Endothelial cell of umbilical vein (primary cell): ENCODE results near the gene MATCAP1. TPM values are rescaled to one million over a fixed set of nuclear protein-coding genes. Genes with fewer than 3 reads are reported as not detected.

ENCODE experiments used
- BruUV-seq: library from RNA; stranded (reverse); fragments of 400-500 nt; replicated peaks from 2 replicates; lab custom pipeline; 2021; lab: Mats Ljungman, UMichigan
- CTCF ChIA-PET: fragments of 300-600, 350-600 bp; sonication (Branson Sonifier 250); formaldehyde crosslinking; loops from one replicate; lab custom pipeline; 2021; ENCODE audit warnings: antibody characterized with exemption, inconsistent platforms; lab: Charles Lee
- POLR2A ChIA-PET: fragments of 300-600, 350-600 bp; sonication (Branson Sonifier 250); formaldehyde crosslinking; loops from one replicate; lab custom pipeline; 2021; ENCODE audit warnings: antibody characterized with exemption, inconsistent platforms; lab: Charles Lee
- DNase-seq: peaks from one replicate; pipeline ENCODE4 v3.0.0-alpha.2; 2011; ENCODE audit warnings: low read depth, low spot score
- FAIRE-seq: peaks from 2 replicates; lab custom pipeline; 2011; peaks lifted over from hg19 to GRCh38; lab: Jason Lieb, UNC
- H2AFZ ChIP-seq: 2 replicates; pipeline ENCODE4 v1.6.0; 2012; ENCODE audit warnings: low read depth, low read length, control low read depth, inconsistent platforms
- H3K27ac ChIP-seq: 2 replicates; pipeline ENCODE4 v1.5.1; 2011; ENCODE audit warnings: low read depth, mild to moderate bottlenecking, control low read depth, low read length, moderate library complexity; ENCODE audit not compliant: insufficient read depth
- H3K27me3 ChIP-seq, 2 experiments: 2 replicates each; pipeline versions ENCODE4 v1.6.0 to v1.6.1; 2011; ENCODE audit warnings: low read length in 2 of 2, mixed read lengths in 1 of 2; ENCODE audit not compliant: control insufficient read depth in 2 of 2, insufficient read depth in 2 of 2
- H3K36me3 ChIP-seq, 2 experiments: 2 replicates in 1 of 2; 3 replicates in 1 of 2; pipeline ENCODE4 v1.5.1; 2011; ENCODE audit warnings: low read length in 2 of 2, mild to moderate bottlenecking in 1 of 2, moderate library complexity in 1 of 2; ENCODE audit not compliant: control insufficient read depth in 2 of 2, insufficient read depth in 2 of 2; ENCODE audit errors: extremely low read depth in 1 of 2
- H3K4me1 ChIP-seq: 3 replicates; pipeline ENCODE4 v1.5.1; 2011; ENCODE audit warnings: mild to moderate bottlenecking, low read length; ENCODE audit not compliant: control insufficient read depth, insufficient read depth; ENCODE audit errors: extremely low read depth
- H3K4me2 ChIP-seq: 2 replicates; pipeline ENCODE4 v1.6.1; 2011; ENCODE audit warnings: low read length, control low read depth, mixed read lengths; ENCODE audit not compliant: insufficient read depth
- H3K4me3 ChIP-seq, 3 experiments: fragments of 200-600 bp in 1 of 3; sonication (generic), shearing (Covaris generic) in 1 of 3; replicated peaks in 1 of 3; 2 replicates each; pipeline ENCODE4 v1.5.1; 2011 to 2016; ENCODE audit warnings: control low read depth in 3 of 3, low read length in 3 of 3, mild to moderate bottlenecking in 2 of 3, inconsistent platforms in 1 of 3, low read depth in 1 of 3, moderate library complexity in 1 of 3; ENCODE audit not compliant: insufficient read depth in 1 of 3
- H3K79me2 ChIP-seq: 2 replicates; pipeline ENCODE4 v1.6.0; 2012; ENCODE audit warnings: low read length, inconsistent platforms; ENCODE audit not compliant: control insufficient read depth, insufficient read depth
- H3K9ac ChIP-seq: replicated peaks from 2 replicates; pipeline ENCODE3; 2011; ENCODE audit warnings: low read length, control low read depth; ENCODE audit not compliant: insufficient read depth; ENCODE audit errors: extremely low read depth
- H3K9me1 ChIP-seq: replicated peaks from 3 replicates; pipeline ENCODE4 v1.6.0; 2011; ENCODE audit warnings: mild to moderate bottlenecking, low read length; ENCODE audit not compliant: control insufficient read depth, insufficient read depth; ENCODE audit errors: extremely low read depth
- H3K9me3 ChIP-seq: replicated peaks from 2 replicates; pipeline ENCODE4 v1.5.1; 2012; ENCODE audit warnings: low read length, inconsistent platforms; ENCODE audit not compliant: control insufficient read depth, insufficient read depth
- H4K20me1 ChIP-seq: replicated peaks from 2 replicates; pipeline ENCODE3; 2011; ENCODE audit warnings: mild to moderate bottlenecking, low read length; ENCODE audit not compliant: control insufficient read depth, insufficient read depth; ENCODE audit errors: extremely low read depth
- EZH2 ChIP-seq: IDR thresholded peaks from 2 replicates; pipeline ENCODE4 v1.6.1; 2012; ENCODE audit warnings: borderline replicate concordance, low read depth, mild to moderate bottlenecking, moderate library complexity, low read length, inconsistent platforms; ENCODE audit not compliant: severe bottlenecking
- FOS ChIP-seq: IDR thresholded peaks from 2 replicates; pipeline ENCODE4 v1.6.1; 2011; ENCODE audit warnings: mild to moderate bottlenecking, low read length, moderate library complexity, borderline replicate concordance; ENCODE audit not compliant: insufficient read depth
- GATA2 ChIP-seq: IDR thresholded peaks from 2 replicates; pipeline ENCODE4 v1.7.0; 2011; ENCODE audit warnings: low read depth, mild to moderate bottlenecking, moderate library complexity, mixed read lengths, low read length; ENCODE audit not compliant: insufficient read length, insufficient read depth
- JUN ChIP-seq: IDR thresholded peaks from 2 replicates; pipeline ENCODE4 v1.6.1; 2011; ENCODE audit warnings: borderline replicate concordance, low read depth; ENCODE audit not compliant: insufficient read length, insufficient read depth
- MYC ChIP-seq: IDR thresholded peaks from one replicate; pipeline ENCODE4 v1.6.1; 2011; ENCODE audit warnings: mild to moderate bottlenecking, low read depth, low read length
- POLR2A ChIP-seq: IDR thresholded peaks from 2 replicates; pipeline ENCODE4 v1.6.1; 2012; ENCODE audit warnings: low read depth, mild to moderate bottlenecking, control low read depth, low read length
- POLR2AphosphoS5 ChIP-seq: IDR thresholded peaks from 2 replicates; pipeline ENCODE4 v1.6.1; 2012; ENCODE audit warnings: low read depth, mild to moderate bottlenecking, control low read depth, low read length, moderate library complexity; ENCODE audit not compliant: insufficient read depth
- dilution Hi-C: fragments of 300-500 bp; cut with MboI; formaldehyde crosslinking; loops from one replicate; pipeline ENCODE4 v1.15.0; 2019; ENCODE audit warnings: low sequenced_read_pairs; ENCODE audit not compliant: extremely low pct_ligation_motif_present
- intact Hi-C: fragments of 100-400 bp; cut with micrococcal nuclease; formaldehyde crosslinking; loops from one replicate; pipeline ENCODE4 v1.10.0; 2022
- polyA plus RNA-seq, 4 experiments: library from polyadenylated mRNA; depleted of rRNA in 3 of 4; stranded (reverse) in 3 of 4; unstranded in 1 of 4; fragments of >200 nt; gene quantifications; 2 replicates each; pipeline versions ENCODE4 v1.2.1 to v1.2.3, GENCODE V29; 2011 to 2012; ENCODE audit warnings: missing spikeins in 1 of 4
- total RNA-seq: library from RNA; stranded (reverse); gene quantifications from 2 replicates; pipeline ENCODE4 v1.2.3, GENCODE V29; 2021
- TF ChIP-seq, protein P1 (sequence below), 2 donors: IDR thresholded peaks; 1 replicate in 1 of 2; 2 replicates in 1 of 2; pipeline ENCODE4 v1.5.1; 2011; ENCODE audit warnings: low read length in 2 of 2, mild to moderate bottlenecking in 2 of 2, moderate library complexity in 2 of 2, control low read depth in 1 of 2, inconsistent platforms in 1 of 2, low read depth in 1 of 2; ENCODE audit not compliant: insufficient read depth in 1 of 2; ENCODE audit errors: extremely low read depth in 1 of 2
- TF ChIP-seq, protein P2 (sequence below): IDR thresholded peaks from 2 replicates; pipeline ENCODE4 v1.6.1; 2011; ENCODE audit not compliant: insufficient read depth, insufficient read length

Gene MATCAP1
- total and polyA plus RNA-seq, 2 donors (not counting 3 experiments of a cell fraction or from before 2014, with no cell fraction given): 44.5 to 53.3 TPM

DNA sequence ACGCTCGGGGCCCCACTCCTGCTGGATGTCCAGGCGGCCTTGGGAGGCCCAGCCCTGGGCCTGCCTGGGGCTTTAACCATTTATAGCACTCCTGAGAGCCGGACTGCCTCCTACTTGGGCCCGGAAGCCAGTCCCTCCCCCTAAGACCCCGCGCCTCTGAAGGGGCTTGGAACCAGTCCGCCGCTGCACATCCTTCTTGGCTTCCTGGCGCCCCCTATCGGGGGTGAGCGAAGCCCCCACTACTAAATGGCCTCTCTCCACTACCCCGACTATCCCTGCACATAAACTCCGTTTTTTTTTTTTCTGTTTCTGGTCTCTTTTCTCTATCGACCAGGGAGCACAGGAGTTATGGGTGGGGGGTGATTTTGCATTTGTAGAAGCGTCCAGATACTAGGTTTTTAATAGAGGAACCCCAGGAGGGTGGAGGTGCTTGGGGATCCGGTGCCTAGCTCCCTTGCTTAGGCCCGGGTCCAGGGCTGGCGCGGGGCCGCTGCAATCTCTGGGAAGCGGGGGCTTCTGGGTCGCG is 14.1 kb downstream of the MATCAP1 start:
- TF ChIP-seq FOS: no peak
- no peak for TF ChIP-seq JUN
- TF ChIP-seq, protein P1, sequence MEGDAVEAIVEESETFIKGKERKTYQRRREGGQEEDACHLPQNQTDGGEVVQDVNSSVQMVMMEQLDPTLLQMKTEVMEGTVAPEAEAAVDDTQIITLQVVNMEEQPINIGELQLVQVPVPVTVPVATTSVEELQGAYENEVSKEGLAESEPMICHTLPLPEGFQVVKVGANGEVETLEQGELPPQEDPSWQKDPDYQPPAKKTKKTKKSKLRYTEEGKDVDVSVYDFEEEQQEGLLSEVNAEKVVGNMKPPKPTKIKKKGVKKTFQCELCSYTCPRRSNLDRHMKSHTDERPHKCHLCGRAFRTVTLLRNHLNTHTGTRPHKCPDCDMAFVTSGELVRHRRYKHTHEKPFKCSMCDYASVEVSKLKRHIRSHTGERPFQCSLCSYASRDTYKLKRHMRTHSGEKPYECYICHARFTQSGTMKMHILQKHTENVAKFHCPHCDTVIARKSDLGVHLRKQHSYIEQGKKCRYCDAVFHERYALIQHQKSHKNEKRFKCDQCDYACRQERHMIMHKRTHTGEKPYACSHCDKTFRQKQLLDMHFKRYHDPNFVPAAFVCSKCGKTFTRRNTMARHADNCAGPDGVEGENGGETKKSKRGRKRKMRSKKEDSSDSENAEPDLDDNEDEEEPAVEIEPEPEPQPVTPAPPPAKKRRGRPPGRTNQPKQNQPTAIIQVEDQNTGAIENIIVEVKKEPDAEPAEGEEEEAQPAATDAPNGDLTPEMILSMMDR (IDR thresholded peaks at IDR 0.05; ENCODE audit: extremely low read depth in 1 of 2, insufficient read depth in 1 of 2, low read depth in 1 of 2, low read length in 2 of 2): peak; percentile 58 to 78
- dilution Hi-C loops (no loop called here), intact Hi-C loops (no loop called here)
- no TSS peak for BruUV-seq
- no peaks in the 10 kb centered on the region for H3K36me3 ChIP-seq
- H3K79me2 ChIP-seq: no peaks in the 10 kb centered on the region
- peaks cover 24% of the 10 kb centered on the region for H3K4me1 ChIP-seq
- H3K4me2 ChIP-seq: peak overlapping the region; percentile 77
- no peaks in the 10 kb centered on the region for H3K9me1 ChIP-seq
- peak overlapping the region; percentile 53 for H3K9ac ChIP-seq
- no peaks in the 10 kb centered on the region for H3K9me3 ChIP-seq
- peak overlapping the region; percentile 41 for H3K27ac ChIP-seq
- H3K4me3 ChIP-seq: peak overlapping the region; percentile 29 to 50 (median 34)
- H3K27me3 ChIP-seq: peaks cover 19 to 25% of the 10 kb centered on the region in 2 experiments
- H4K20me1 ChIP-seq: no peaks in the 10 kb centered on the region
- CTCF ChIA-PET: interaction anchor here (1.0 to 4.2 kb wide), 10 partner anchors 9 to 216 kb away, joined by 4 to 29 read pairs (median 8); partner anchors contain the start of genes EXOC3L1, FBXL8, MATCAP1 and TRADD
- FAIRE-seq (peak; percentile 28), DNase-seq (peak; percentile 35)
- POLR2A ChIA-PET: interaction anchor here (1.0 to 1.2 kb wide), 2 partner anchors 9 to 10 kb away, joined by 3 to 6 read pairs; partner anchors contain the start of genes FBXL8 and TRADD
- H2AFZ ChIP-seq: peak overlapping the region; percentile 80

DNA sequence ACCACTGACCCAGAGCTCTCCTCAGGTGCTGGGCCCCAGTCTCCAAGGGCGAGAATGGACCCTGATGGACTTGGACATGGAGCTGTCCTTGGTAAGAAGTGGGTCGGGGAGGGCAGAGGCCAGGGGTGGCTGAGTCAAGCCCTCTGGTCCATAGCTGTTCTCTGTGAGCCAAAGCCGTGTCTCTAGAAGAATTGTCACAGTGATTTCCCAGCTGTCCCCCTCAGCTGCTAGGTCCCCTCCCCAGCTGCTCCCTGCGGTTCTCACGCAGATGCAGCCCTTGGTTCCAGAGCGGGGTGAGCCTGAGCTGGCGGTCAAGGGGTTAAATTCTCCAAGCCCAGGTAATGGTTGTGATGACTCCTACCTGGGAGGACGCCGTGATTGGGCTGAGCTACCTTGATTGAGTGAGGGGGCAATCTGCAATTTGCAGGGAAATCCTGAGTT is 14.7 kb downstream of the MATCAP1 start:
- CTCF ChIA-PET: interaction anchor here (0.6 to 4.2 kb wide), 11 partner anchors 9 to 215 kb away, joined by 3 to 29 read pairs (median 8); partner anchors contain the start of genes EXOC3L1, FBXL8, MATCAP1 and TRADD
- Histone ChIP-seq H3K79me2 (no peaks in the 10 kb centered on the region), H4K20me1 (no peaks in the 10 kb centered on the region), H3K9me3 (no peaks in the 10 kb centered on the region), H3K27me3 (peaks cover 24 to 30% of the 10 kb centered on the region in 2 experiments), H3K4me2 (no peak overlapping the region), H3K27ac (no peak overlapping the region), H3K4me3 (no peak overlapping the region), H3K9me1 (no peaks in the 10 kb centered on the region), H3K4me1 (peaks cover 23% of the 10 kb centered on the region), H3K9ac (no peak overlapping the region), H3K36me3 (no peaks in the 10 kb centered on the region), H2AFZ (no peak overlapping the region)
- dilution Hi-C loops (no loop called here), intact Hi-C loops (no loop called here)
- BruUV-seq: no TSS peak
- no peak for DNase-seq
- no peak for FAIRE-seq
- POLR2A ChIA-PET: no interaction called here
- TF ChIP-seq MYC: no peak
- no peak for TF ChIP-seq POLR2A
- no peak for TF ChIP-seq EZH2
- TF ChIP-seq, protein P2, sequence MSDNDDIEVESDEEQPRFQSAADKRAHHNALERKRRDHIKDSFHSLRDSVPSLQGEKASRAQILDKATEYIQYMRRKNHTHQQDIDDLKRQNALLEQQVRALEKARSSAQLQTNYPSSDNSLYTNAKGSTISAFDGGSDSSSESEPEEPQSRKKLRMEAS: no peak
- no peak for TF ChIP-seq JUN
- TF ChIP-seq FOS: no peak
- TF ChIP-seq POLR2AphosphoS5: no peak
- no peak for TF ChIP-seq GATA2
- TF ChIP-seq, protein P1 (IDR thresholded peaks at IDR 0.05; ENCODE audit: extremely low read depth in 1 of 2, insufficient read depth in 1 of 2, low read depth in 1 of 2, low read length in 2 of 2): no peak
